Fibroblast of gingiva (primary cell): ENCODE results near the gene TMEM39A.

Source experiments
- DNase-seq: peaks from one replicate; pipeline ENCODE4 v3.0.0-alpha.2; 2011; ENCODE audit warnings: low read depth

TMEM39A gene

GRCh38 chr3:119456469-119456868 is 6.9 kb downstream of the TMEM39A start:
- DNase-seq, result no peak

DNA sequence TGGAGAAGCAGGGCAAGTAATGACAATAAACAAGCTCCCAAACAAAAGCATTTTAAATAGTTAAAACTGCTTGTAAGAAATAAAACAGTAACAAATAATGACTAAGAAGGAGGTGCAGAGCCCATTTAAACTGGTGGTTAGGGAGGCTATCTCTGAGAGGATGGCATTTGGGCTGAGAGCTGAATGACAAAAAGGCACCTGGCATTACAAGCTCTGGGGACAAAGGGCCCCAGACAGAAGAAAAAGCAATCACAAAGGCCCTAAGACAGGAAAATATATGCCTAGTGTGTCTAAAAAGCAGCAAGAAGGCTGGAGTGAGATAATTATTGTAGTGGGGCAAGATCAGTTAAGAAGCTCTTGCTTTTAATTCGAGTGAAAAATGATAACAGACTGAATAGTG is 9.6 kb downstream of the TMEM39A start:
- no peak for DNase-seq

DNA sequence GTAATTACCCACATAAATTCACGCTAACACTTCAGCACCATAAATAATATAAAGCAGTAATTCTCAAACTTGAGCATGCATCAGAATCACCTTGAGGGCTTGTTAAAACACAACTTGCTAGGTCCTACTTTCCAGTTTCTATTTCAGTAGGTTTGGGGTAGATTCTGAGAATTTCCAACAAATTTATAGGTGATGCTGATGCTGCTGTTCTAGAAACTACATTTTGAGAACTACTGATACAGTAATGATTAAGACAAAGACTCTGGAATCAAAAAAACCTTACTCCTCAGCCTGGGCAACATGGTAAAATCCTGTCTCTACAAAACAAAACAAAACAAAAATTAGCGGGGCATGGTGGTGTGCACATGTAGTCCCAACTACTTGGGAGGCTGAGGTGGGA is 18.8 kb downstream of the TMEM39A start:
- no peak for DNase-seq

GRCh38 chr3:119443179-119443578 is 20.2 kb downstream of the TMEM39A start:
- DNase-seq, result no peak

- no peak for DNase-seq
These were observed 25.6 kb downstream of the TMEM39A start for GRCh38 chr3:119437691-119438258.

DNA sequence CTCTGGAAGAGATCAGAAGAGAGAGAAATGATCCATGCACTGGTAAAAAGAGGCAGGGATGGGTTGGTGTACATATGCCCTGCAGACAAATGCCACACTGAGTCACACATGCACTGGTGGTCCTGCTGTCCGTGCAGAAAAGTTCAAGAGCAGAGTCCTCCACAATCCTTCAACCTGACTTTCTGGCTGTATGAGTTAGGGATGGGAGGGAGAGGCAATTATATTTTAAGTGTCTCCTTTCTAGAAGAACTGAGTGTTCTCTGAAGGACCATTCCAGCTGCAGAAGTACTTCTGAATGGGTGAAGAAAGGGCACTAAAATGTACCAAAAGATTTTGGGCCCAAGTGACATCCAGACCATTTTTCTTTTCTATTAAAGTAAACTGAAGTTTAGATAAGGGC is 26.4 kb downstream of the TMEM39A start:
- DNase-seq, result no peak

DNA sequence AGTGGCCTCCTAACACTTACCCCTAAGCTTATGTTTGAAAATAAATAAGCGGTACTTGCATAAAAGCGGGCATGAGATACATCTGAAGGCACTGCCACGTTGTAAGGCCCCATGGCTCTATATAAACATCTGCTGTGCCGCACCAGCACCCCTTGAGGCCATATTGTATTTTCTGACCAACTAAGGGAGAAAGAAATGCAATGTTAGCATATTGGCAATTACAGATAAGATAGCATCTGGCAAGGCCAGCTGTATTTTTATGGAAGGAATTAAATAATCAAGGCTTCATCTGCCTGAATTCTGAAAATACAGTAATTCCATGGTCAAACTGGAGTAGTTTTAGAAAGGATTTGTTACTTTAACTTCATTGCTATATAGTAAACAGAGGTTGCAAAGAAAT is 28.7 kb downstream of the TMEM39A start:
- DNase-seq, result no peak

DNA sequence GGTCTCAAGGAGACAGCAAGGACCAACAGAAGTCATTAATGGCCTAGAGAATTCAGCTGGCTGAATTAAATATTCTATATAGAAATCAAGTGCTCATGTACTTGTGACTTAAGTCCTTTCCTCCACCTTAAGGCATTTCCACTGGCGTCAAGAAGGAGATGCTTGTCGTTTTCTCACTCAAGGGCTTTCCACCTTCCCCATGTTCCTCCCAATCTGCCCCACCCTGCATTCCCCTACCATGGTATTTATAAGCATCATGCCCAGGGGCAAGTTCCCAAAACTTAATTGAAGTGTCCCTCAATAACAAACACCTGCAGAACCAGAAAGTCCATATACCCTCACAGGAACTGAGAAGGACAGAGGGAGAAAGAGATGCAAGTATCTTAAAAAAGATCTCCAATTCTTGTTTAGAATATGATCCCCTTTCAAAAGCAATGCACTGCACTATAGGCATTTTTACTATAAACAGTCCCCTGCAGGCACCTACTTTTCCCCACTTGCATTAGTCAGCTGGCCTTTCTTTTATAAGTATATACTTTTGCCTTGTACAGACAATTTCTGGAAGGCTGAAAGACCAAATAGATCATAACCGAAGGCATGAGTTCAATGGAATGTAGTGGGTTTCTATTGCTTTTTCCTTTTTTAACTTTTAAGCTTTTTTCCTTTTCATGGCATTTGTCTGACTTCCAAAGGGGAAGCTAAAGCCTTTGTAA is 29.6 kb downstream of the TMEM39A start:
- DNase-seq, result no peak

DNA sequence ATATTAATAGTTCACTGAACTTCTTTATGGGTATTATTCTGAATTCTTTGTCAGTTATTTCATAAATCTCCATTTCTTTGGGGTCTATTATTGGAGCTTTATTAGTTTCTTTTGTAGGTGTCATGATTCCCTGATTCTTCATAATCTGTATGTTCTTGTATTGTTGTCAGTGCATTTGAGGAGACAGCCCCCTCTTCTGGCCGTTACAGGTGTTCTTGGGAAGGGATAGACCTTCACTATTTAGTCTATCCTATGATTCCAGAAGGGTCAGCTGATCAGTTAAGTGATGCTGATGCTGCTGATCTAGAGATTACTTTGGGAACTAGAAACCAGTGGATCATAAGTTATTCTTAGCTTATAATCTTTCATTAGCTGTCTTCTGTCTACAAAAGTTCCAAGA is 34.9 kb downstream of the TMEM39A start:
- DNase-seq, result no peak

- DNase-seq, result no peak
These were observed 35.7 kb downstream of the TMEM39A start for GRCh38 chr3:119427669-119428068.

- DNase-seq, result no peak
These were observed 43.2 kb downstream of the TMEM39A start for GRCh38 chr3:119420196-119420595.

DNA sequence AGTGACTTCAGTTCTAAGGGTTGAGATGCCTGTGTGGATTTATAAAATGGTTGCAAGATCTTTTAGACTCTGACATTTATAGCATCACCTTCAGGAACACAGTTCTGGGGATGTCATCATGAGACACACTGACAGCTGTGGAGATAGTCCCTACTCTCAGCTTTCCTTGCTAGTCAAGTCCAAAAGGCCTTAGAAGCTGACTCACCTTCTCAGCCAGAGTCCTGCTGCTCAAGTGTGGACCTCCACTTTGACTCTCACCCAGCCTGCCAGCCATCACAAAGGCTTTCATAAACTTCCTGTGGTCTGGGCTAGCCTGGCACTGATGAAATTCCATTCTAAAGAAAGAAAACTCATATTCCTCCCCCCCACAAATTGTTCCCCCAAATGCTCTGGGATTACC is 44.8 kb downstream of the TMEM39A start:
- no peak for DNase-seq

DNA sequence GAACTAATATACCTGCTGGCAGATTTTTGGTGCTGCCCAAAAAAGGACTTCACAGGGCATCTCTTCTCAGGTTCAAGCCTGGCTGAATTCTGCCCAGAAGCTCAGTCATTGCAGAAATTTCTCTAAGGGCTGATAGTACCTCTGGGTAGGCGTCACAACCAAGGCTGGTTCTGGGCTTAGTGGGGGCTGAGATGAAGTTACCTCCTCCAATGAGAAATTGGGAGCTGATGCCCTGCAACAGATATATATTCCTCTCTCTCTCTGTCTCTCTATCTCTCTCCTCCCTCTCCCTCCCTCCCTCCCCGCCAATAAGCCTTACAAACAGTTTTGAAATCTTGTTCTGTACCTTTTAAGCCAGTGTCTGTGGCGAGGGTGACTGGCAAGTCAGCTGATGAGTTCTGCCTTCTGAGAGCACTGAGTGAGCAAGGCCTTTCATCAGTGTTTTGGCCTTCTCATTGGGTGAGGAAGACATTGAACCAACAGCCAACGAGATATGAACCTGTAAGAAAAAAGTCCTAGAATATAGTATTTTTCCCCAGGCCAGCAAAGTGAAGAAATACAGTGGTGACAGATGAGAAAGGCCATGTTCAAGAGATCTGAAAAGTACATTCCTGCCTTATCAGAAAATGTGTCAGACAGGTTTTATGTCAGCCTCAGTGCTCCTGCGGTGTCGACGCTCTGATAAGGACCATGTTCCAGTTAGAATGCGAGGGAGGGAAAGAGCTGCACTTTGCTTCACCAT is 45.5 kb downstream of the TMEM39A start:
- DNase-seq, result no peak

GRCh38 chr3:119416873-119417272 is 46.5 kb downstream of the TMEM39A start:
- no peak for DNase-seq

- DNase-seq, result no peak
These were observed 49.7 kb downstream of the TMEM39A start for GRCh38 chr3:119413603-119414280.

GRCh38 chr3:119409844-119410243 is 53.6 kb downstream of the TMEM39A start:
- DNase-seq, result no peak

DNA sequence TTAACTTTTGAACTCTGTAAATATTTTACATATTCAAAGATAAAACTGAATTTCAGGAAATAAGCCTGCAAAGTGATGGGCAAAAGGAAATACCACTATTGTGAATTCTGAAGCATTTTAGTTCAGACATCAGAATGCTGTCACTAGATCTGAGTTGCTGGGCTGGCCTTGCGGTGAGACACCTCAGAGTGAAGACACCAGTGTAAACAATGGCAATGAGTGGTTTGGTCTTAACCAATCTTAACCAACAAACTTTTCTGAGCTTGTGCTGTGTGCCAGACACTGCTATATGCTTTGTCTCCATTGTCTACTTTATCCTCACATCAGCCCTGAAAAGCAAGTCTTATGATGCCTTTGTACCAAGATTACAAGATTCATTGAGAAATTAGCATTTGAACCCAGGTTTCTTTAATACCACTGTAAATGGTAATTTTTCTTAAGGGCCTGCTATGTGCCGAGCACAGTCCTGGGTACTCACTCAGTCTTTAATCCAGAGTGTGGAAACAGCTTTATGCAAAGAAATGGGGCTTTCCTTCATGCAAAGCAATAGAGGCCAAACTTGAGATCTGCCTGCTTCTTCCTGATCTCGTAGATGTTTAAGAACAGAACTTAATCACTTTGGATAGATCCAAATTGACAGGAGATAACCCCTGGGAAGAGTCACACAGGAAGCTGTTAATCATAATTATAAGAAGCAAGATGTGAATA is 55.0 kb downstream of the TMEM39A start:
- DNase-seq, result no peak

- no peak for DNase-seq
These were observed 58.1 kb downstream of the TMEM39A start for GRCh38 chr3:119405315-119405714.

DNA sequence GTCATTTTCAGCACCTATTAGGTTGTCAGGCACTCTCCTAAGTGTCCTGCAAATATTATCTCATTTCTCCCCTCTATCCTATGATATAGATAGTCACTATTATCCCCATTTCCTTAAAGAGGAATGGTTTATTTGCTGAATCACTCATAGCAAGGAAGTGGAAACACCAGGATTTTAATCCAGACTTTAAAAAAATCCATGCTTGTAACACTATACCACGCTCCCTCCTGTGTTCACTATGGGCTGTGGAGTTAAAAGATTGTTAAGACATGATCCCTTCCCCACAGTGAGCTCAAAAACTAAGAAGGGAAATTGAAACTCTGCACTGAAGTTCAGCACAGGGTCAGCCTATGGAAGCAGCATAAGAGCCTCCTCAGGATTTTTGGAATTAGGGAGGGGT is 60.2 kb downstream of the TMEM39A start:
- no peak for DNase-seq

- DNase-seq, result no peak
These were observed 60.6 kb downstream of the TMEM39A start for GRCh38 chr3:119402791-119403190.

GRCh38 chr3:119401503-119402440 is 61.6 kb downstream of the TMEM39A start:
- DNase-seq, result no peak
